Activated CD8-positive, alpha-beta memory T cell treated with anti-CD3 and anti-CD28 coated beads for 24 hours (primary cell): Measurements from ENCODE around the gene RNU6-7.
A peak's percentile ranks its signal among the peaks of the same experiment; 100 is the strongest.

Experiments
- DNase-seq: peaks from one replicate; pipeline ENCODE4 v3.0.0-alpha.2; 2020

The RNU6-7 gene

GRCh38 chr14:32201816-32202490, at the start of gene RNU6-7:
RNU6-7 (plus strand) TSS chr14:32202045.
- DNase-seq, result peak; percentile 85

- DNase-seq, result no peak
These were observed 35.8 kb upstream of the RNU6-7 start for GRCh38 chr14:32166029-32166428.

DNA sequence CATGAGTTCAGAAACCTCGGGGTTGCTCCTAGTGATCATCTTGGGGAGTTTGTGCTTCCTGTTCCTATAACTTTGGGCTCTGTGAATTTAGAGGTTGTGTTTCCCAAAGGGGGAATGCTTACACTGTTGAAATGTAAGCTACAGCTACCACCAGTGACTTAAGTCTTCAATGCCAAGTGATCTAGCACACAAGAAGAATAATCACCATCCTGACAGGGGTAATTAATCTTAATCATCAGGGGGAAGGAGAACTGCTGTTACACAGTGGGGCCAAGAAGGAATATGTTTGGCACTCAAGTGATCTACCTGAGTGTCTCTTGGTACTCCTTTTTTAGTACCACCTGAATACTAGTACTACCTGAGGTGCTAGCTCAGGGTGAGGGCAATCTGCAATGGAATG, 34.9 kb upstream of the RNU6-7 start:
- DNase-seq, result no peak

- no peak for DNase-seq
These were observed 33.9 kb upstream of the RNU6-7 start for GRCh38 chr14:32167907-32168306.

DNA sequence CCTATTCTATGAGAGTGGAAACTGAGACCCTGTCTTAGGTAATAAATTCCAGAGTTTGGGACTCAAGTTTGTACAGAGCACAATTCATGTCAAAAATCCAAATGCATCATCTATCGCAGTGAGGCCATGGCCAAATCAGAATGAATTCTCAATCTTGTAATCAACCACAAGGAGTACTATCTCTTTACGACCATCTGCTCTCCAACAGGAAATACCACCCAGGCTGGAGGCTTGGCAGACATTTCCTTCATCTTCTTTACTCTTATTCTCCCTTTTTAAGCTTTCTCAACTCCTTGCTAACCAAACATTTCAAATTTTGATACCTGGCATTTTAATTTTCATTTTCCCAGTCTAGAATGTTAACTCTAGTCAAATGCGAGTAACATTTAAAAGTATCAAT, 32.7 kb upstream of the RNU6-7 start:
- DNase-seq, result no peak

- DNase-seq, result no peak
These were observed 30.4 kb upstream of the RNU6-7 start for GRCh38 chr14:32171469-32171868.

- no peak for DNase-seq
These were observed 18.4 kb upstream of the RNU6-7 start for GRCh38 chr14:32183151-32184058.

- no peak for DNase-seq
These were observed 16.7 kb upstream of the RNU6-7 start for GRCh38 chr14:32185097-32185496.

- DNase-seq, result no peak
These were observed 15.6 kb upstream of the RNU6-7 start for GRCh38 chr14:32186248-32186647.

- no peak for DNase-seq
These were observed 12.0 kb upstream of the RNU6-7 start for GRCh38 chr14:32189811-32190210.

GRCh38 chr14:32190673-32191072, 11.2 kb upstream of the RNU6-7 start:
- no peak for DNase-seq

DNA sequence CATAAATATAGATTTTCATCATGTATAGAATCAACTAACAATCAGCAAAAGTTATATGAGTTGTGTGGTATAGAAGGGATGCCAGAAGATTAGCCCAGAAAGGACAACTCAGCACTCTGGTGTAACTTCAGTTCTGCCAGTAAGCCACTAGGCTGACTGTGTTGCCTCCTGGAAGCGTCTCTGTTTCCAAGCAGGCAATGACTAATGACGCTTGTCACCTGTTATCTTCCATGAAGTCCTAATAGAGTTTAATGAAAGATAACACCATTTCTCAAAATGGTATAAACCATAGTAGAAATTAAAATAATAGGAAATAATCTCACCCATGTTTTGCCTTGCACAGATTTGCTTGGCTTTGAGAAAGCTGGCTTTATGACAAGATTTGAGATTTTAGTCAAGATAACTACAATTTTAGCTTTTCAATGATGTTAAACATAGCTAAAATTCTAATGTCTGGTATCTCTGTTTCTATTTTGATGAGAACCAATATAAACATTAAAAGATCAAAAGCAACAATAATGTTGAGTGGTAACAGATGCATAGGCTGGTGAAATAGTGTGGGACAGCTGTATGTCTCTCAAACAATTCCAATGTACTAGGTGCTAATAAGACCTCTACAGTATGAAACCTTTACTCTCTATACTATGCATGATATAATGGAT, 9.0 kb upstream of the RNU6-7 start:
- DNase-seq, result no peak

DNA sequence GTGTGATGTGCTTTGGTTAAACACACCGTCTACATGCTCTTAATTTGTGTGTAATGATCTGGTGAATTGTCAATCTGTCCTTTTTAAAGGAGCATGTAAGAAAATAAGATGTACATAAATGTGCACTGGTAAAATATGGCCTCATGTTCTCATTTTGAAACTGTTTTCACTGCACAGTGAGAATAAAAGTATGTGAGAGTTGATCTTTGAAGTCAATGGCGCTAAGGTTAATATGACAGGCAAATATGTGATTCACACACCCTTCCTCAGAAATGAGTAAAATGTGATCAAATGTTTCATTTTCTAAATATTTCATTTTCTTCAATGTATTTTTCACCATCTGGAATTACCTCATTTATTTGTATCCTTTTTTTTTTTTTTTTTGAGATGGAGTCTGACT, 8.3 kb upstream of the RNU6-7 start:
- DNase-seq, result no peak

- DNase-seq, result no peak
These were observed 6.2 kb upstream of the RNU6-7 start for GRCh38 chr14:32195636-32196035.

DNA sequence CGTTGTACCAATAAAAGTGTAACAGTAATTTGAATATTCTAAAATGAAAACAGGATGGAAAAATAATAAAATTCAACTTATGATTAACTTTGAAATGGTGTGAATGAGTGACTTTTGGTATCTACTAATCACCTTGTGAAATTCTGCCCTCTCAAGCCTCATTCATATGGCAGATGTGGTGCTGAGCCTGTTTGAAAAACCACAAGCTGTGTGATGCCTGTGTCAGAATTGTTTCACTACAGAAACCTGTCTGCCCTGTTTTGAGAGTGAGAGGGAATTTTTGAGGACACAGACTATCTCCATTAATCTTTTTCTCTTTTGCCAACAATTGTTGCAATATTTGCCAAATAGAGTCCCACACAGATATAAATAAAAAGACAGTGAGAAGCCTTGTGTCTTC, 3.9 kb upstream of the RNU6-7 start:
- no peak for DNase-seq

DNA sequence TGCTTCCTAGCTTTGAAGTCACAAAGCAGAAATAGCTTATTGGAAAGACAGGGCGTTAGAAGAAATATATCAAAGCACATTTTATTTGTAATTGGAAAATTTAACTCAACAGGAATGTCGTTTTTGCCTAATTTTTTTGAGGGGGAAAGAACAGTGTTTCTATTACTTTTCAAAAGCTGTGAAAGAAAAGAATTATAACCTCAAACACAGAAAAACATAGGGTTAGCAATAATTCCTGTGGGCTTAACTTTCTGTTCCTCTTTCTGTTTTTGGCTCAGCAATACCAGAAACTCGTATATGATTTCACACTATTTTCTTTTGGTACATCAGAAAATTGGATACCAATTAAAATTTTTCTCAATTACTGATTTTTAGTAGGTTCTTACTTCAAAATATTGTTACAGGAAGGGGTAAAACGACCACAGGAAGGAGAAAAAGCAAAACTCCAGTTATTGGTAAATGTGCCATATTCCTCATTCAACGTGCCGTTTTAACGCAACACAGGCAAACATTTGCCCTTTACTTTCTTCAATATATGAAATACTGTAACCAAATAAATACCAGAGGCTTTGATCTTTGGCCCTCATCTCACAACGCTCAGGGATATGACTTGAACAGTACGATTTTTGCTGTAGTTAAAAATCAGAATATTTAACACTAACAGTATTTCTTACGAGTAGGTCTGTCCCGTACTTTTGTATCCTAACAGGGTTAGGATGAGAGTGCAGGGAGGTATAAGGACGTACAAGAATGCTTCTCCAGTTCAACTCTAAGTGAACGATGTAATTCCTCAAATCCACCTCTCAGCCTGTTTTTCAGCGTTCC, 1.3 kb upstream of the RNU6-7 start:
- no peak for DNase-seq

DNA sequence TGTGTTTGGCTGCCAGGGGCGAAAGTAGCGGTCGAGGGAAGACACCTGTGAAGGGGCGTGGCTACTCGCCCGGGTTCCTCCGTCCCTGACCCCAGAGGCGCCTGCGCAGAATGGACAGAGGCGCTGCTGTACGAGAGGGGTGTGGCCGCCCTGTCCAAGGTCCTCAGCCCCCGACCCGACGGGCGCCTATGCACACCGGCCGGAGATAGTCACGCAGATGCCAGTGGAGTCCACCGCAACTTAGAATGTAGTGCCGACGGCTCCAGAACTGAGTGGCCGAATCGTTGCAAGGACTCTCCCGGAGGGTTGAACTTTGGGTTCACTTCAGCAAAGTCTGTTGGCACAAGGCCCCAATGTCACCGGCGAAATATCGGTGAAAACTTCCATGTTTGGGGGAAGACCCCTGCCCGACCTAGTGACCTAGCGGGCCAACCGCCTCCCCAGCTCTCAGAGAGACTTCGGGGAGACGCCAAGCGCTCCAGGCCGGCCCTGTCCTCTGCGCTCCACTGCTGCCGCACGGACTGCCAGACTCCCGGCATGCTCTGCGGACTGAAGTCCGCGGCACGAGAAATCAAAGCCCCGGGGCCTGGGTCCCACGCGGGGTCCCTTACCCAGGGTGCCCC, 541 bp upstream of the RNU6-7 start:
- peak; percentile 90 for DNase-seq

DNA sequence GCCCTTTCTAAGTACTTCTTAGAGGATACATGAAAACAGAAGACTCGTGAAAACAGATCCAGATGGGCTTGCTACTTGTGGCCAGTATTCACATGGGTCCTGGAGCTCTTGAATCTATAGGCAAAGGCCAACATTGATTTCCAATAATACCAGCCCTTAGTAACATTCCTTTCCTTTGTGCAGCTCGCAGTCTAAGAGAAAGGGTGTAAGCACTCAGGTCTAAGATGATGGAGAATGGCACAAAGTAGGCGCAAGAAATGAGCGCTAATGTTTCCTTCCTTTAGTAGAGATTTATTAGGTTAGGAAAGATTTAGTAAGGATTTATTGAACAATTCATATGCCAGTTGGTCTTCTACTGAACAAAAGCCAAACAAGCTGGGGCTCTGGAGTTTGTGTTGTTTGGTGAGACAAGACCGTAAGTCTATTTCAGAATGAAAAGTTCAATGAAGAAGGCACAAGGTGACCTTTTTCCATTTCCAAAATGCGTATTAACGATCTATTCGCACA, 699 bp downstream of the RNU6-7 start:
- DNase-seq, result peak; percentile 56

GRCh38 chr14:32202998-32203882, 1.4 kb downstream of the RNU6-7 start, which contains the start of gene RNU6-8:
RNU6-8 (minus strand) TSS chr14:32203269.
- peak; percentile 93 for DNase-seq

DNA sequence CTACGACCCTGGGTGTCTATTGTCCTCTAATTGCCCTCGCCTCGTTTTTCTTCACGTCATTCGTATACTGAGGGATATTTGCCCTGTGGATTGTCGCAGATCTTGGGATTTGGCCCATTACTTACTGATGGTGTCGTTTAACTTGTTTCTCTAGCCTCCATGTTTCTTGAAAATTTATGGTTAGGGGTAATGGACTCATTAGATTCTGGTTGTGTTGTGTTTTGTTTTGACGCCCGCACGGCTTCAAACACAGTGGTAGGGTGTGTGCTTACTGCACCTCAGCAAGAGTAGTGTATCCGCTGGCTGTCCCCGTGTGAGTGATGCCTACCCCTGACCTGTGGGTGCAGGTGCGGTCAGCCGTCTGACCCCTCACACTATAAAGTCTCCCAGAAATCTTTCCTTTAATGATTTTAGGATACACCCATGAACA, 2.1 kb downstream of the RNU6-7 start:
- DNase-seq, result peak; percentile 67

DNA sequence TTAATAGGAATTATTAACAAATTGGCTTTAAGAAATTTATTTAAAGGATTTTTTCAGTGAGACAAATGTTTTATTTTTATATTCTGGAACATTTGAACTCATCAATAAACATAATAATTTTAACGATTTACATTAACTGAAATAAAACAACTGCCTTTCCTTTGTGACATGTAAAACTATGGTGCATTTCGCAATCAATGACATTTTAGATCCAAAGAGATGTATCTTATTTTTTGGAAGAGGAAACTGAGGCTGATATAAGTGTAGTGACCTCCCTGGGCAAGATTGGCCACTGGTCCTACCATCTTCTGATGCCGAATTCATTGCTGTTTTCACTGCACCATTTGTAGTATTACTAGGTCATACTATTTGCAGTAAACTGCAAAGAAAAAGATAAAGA, 3.7 kb downstream of the RNU6-7 start:
- DNase-seq, result no peak
